ENCODE measurements around the gene KLF7. TPM values are rescaled to one million over a fixed set of nuclear protein-coding genes. Genes with fewer than 3 reads are reported as not detected.
A peak's percentile ranks its signal among the peaks of the same experiment; 100 is the strongest.

KLF7 gene
- total RNA-seq, 1 donor from 2014 or later = 35.8 TPM

DNA sequence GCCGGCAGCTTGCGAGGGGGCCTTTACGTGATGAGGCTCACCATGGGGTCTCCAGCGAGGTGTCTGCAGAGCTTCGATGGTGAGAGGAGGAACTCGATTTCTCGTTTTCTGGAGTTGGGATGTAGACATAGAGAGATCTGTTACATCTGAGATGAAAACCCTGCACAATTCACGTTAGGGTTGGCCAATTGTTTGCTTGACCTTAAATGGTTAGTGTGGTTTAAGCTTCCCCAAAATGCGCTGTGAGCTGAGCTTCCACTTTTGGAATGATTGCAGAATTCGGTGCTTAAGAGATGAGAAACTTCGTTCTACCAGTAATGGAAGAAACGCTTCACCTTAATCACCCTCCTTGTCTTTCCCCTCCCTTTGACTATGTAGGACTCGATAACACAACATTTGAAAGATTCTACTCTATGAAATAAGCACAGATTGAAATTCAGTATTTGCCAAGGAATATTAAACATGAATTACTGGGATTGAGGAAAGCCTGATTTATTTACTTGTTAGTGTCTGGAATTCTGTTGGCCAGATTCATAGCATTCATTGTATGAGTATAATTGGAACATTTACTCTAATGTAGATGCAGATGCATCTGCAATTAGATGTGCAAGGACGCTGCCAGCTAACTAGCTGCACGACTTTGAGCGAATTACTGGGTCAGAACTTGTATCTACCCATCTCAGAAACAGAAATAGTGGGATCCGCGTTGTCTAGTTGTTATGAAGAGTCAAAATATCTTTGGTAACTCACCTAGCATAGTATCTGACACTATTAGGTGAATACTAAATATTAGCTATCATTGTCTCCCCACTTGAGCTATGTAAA is 1.6 kb upstream of the KLF7 start:
- Mint-ChIP-seq H3K36me3 (ENCODE audit: low read depth) (peaks cover 13% of the 10 kb centered on the region), H3K27me3 (no peaks in the 10 kb centered on the region), H3K4me1 (peaks cover 51% of the 10 kb centered on the region), H3K4me3 (peak overlapping the region; percentile 95), H3K9me3 (no peaks in the 10 kb centered on the region), H3K27ac (peak overlapping the region; percentile 95)
- ChIA-PET POLR2A (interaction anchor here (0.6 to 7.7 kb wide), 18 partner anchors 9 to 922 kb away, joined by 3 to 202 read pairs (median 9); partner anchors contain the start of genes CREB1, FASTKD2, MDH1B and METTL21A), CTCF (interaction anchor here (2.3 kb wide), 1 partner anchor 25 kb away, joined by 7 read pairs; no protein-coding TSS in a partner anchor)
- TF ChIP-seq, protein P1, sequence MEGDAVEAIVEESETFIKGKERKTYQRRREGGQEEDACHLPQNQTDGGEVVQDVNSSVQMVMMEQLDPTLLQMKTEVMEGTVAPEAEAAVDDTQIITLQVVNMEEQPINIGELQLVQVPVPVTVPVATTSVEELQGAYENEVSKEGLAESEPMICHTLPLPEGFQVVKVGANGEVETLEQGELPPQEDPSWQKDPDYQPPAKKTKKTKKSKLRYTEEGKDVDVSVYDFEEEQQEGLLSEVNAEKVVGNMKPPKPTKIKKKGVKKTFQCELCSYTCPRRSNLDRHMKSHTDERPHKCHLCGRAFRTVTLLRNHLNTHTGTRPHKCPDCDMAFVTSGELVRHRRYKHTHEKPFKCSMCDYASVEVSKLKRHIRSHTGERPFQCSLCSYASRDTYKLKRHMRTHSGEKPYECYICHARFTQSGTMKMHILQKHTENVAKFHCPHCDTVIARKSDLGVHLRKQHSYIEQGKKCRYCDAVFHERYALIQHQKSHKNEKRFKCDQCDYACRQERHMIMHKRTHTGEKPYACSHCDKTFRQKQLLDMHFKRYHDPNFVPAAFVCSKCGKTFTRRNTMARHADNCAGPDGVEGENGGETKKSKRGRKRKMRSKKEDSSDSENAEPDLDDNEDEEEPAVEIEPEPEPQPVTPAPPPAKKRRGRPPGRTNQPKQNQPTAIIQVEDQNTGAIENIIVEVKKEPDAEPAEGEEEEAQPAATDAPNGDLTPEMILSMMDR (IDR thresholded peaks at IDR 0.05) = no peak
- intact Hi-C loops (cut with micrococcal nuclease) = loop anchor here (1.0 to 10.0 kb wide), 11 partner anchors 9 to 1463 kb away; partner anchors contain the start of genes CCNYL1, EEF1B2, FZD5 and INO80D
- DNase-seq = no peak
- ATAC-seq (ENCODE audit: low read depth) = no peak

DNA sequence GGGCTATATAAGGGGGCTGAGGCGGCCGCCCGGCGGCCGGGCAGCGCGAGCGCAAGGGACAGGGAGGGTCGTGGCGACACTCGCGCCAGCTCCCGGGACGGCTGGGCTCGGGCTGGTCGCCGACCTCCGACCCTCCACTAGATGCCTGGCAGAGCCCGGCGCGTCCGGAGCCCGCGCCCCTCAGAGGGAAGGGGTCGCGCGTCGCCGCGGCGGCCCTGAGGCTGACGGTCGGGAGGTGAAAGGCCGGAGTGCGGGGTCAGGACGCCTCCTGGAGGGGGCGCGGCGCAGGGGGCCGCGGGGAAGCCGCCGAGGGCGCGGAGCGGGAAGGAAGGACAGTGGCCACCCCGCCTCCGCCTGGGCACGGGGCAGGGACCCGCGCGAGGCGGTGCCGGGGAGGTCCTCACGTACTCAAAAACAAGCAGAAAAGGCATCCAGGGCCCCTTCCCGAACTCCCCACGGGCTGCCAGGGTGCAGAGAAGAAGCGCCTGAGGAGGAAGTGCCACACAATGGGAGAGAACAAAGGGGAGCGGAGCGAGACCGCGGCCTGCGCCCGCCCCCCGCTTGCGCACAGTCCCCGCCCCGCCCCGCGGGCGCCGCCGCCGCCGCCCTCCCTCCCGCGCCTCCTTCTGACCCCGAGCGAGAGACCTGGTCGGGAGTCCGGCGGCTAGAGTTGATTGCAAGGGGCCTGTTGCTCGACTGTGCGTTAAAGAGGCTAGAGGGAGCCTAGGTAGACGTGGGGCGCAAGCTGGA is 776 bp upstream of the KLF7 start:
- peak; percentile 57 for ATAC-seq (ENCODE audit: low read depth)
- H3K9me3 Mint-ChIP-seq = no peaks in the 10 kb centered on the region
- intact Hi-C loops (cut with micrococcal nuclease) = loop anchor here (1.0 to 10.0 kb wide), 16 partner anchors 10 to 1462 kb away; partner anchors contain the start of genes CCNYL1, CREB1, EEF1B2 and FASTKD2
- H3K36me3 Mint-ChIP-seq (ENCODE audit: low read depth) = peaks cover 13% of the 10 kb centered on the region
- H3K4me3 Mint-ChIP-seq = peak overlapping the region; percentile 95
- CTCF ChIA-PET = interaction anchor here (0.7 to 2.3 kb wide), 4 partner anchors 11 to 44 kb away, joined by 3 to 11 read pairs (median 6); no protein-coding TSS in a partner anchor
- peaks cover 58% of the 10 kb centered on the region for H3K4me1 Mint-ChIP-seq
- peak overlapping the region; percentile 95 for H3K27ac Mint-ChIP-seq
- POLR2A ChIA-PET = interaction anchor here (0.6 to 7.7 kb wide), 37 partner anchors 10 to 1460 kb away, joined by 3 to 202 read pairs (median 4); partner anchors contain the start of genes CCNYL1, CREB1, FASTKD2 and FZD5
- H3K27me3 Mint-ChIP-seq = no peaks in the 10 kb centered on the region
- DNase-seq = peak; percentile 70
- TF ChIP-seq, protein P1 (IDR thresholded peaks at IDR 0.05) = no peak

DNA sequence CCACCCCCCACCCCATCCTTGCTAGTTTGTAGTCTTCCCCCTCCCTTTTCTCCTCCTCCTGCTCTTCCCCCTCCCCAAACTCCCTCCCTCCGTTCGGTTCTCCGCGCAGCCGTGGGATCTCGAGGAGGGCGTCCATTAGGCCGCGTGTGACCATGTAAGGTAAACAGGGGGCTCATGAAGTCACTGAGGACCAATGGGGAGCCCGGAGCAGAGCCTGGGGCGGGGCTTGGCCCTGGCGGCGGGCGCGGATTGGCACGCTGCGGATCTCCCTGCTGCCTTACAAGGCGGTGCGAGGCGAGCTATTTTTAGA is 246 bp upstream of the KLF7 start:
- Mint-ChIP-seq H3K27me3 (no peaks in the 10 kb centered on the region), H3K36me3 (ENCODE audit: low read depth) (peaks cover 15% of the 10 kb centered on the region), H3K4me1 (peaks cover 63% of the 10 kb centered on the region), H3K9me3 (no peaks in the 10 kb centered on the region), H3K4me3 (peak overlapping the region; percentile 95), H3K27ac (peak overlapping the region; percentile 95)
- intact Hi-C loops (cut with micrococcal nuclease) = loop anchor here (1.0 to 10.0 kb wide), 15 partner anchors 23 to 1461 kb away; partner anchors contain the start of genes CCNYL1, CREB1, EEF1B2 and FASTKD2
- ATAC-seq (ENCODE audit: low read depth) (peak; percentile 89), DNase-seq (peak; percentile 88)
- ChIA-PET POLR2A (interaction anchor here (0.6 to 7.7 kb wide), 32 partner anchors 10 to 1459 kb away, joined by 3 to 202 read pairs (median 4); partner anchors contain the start of genes CCNYL1, CREB1, FASTKD2 and FZD5), CTCF (interaction anchor here (0.7 to 1.5 kb wide), 3 partner anchors 10 to 43 kb away, joined by 3 to 11 read pairs (median 5); no protein-coding TSS in a partner anchor)
- TF ChIP-seq, protein P1 (IDR thresholded peaks at IDR 0.05) = no peak

DNA sequence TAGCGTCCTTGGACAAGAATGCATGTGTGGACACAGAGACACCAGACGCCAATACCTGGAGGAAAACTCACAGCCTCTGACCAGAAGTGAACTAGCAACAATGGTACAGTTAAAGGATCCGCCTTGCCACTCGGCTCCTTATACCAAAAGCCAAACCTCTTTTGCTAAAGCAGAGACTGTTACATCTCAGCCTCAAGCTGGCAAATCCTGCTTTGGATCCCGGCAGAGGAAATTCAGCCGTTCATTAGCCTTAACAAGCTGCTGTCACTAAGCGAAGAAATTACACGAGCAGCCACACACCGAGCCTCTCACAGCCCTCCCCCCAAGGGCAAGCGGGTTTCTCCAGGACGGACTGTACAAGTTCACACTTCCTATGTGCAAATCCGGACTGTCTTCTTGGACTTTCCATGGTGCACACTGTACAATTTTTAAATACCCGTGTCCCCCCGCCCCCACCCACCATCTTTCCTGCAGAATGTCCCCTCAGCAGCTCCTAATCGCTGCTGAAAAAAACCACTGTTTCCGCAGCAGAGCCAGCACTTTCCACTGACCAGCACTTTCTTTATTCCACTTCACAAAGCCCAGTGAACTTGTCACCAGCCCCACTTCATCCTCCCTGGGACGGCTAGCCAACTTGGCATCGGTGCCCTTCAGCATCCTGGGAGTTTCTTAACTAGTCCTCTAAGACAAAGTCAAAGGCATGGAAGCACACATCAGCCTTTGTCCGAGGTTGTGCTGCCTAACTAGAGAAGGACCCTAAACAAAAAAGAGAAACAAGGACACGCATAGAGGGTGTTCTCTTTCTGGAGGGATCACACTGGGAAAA is 1.5 kb downstream of the KLF7 start:
- TF ChIP-seq, protein P1 (IDR thresholded peaks at IDR 0.05) = no peak
- Mint-ChIP-seq H3K27me3 (no peaks in the 10 kb centered on the region), H3K9me3 (no peaks in the 10 kb centered on the region), H3K27ac (peak overlapping the region; percentile 95), H3K4me1 (peaks cover 63% of the 10 kb centered on the region), H3K36me3 (ENCODE audit: low read depth) (peaks cover 18% of the 10 kb centered on the region), H3K4me3 (peak overlapping the region; percentile 95)
- ATAC-seq (ENCODE audit: low read depth) = no peak
- ChIA-PET POLR2A (interaction anchor here (0.5 to 7.7 kb wide), 15 partner anchors 9 to 1151 kb away, joined by 3 to 202 read pairs (median 9); partner anchors contain the start of genes CREB1, EEF1B2 and METTL21A), CTCF (interaction anchor here (1.2 kb wide), 1 partner anchor 22 kb away, joined by 3 read pairs; no protein-coding TSS in a partner anchor)
- peak; percentile 19 for DNase-seq
- intact Hi-C loops (cut with micrococcal nuclease) = loop anchor here (10.0 kb wide), 2 partner anchors 1079 to 1459 kb away; partner anchors contain the start of gene INO80D

All from activated B cell treated with CpG ODN at 0.5 μM for 24 hours (primary cell).